ENCODE results near the gene IPO11.

IPO11 gene

DNA sequence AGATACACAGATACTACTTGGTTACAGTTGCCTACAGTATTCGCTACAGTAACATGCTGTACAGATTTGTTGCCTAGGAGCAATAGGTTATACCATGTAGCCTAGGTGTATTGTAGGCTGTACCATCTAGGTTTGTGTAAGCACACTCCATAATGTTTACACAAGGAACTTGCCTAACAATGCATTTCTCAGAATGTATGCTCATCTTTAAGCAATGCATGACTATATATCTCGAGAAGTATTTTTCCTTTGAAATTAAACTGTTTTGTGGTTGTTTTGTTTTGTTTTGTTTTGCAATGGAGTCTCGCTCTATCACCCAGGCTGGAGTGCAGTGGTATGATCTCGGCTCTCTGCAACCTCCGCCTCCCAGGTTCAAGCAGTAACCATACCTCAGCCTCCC is 191.4 kb downstream of the IPO11 start:
- H3K4me3 ChIP-seq = no peak overlapping the region
- TF ChIP-seq, protein P1, sequence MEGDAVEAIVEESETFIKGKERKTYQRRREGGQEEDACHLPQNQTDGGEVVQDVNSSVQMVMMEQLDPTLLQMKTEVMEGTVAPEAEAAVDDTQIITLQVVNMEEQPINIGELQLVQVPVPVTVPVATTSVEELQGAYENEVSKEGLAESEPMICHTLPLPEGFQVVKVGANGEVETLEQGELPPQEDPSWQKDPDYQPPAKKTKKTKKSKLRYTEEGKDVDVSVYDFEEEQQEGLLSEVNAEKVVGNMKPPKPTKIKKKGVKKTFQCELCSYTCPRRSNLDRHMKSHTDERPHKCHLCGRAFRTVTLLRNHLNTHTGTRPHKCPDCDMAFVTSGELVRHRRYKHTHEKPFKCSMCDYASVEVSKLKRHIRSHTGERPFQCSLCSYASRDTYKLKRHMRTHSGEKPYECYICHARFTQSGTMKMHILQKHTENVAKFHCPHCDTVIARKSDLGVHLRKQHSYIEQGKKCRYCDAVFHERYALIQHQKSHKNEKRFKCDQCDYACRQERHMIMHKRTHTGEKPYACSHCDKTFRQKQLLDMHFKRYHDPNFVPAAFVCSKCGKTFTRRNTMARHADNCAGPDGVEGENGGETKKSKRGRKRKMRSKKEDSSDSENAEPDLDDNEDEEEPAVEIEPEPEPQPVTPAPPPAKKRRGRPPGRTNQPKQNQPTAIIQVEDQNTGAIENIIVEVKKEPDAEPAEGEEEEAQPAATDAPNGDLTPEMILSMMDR (IDR thresholded peaks at IDR 0.05) = no peak
- DNase-seq = no peak

GRCh38 chr5:62605638-62606037 is 193.1 kb downstream of the IPO11 start:
- no peak overlapping the region for H3K27ac ChIP-seq
- H3K27me3 ChIP-seq = no peaks in the 10 kb centered on the region
- peaks cover 4 to 25% (median 12%) of the 10 kb centered on the region in 3 donors for H3K36me3 ChIP-seq
- H3K4me1 ChIP-seq = no peaks in the 10 kb centered on the region
- intact Hi-C loops (cut with DNase I; ENCODE audit: low total_unique reads) = no loop called here
- TF ChIP-seq, protein P1 (IDR thresholded peaks at IDR 0.05) = no peak
- DNase-seq = no peak
- H3K4me3 ChIP-seq = no peak overlapping the region
- no peaks in the 10 kb centered on the region for H3K9me3 ChIP-seq

More for the DNA sequence above, 191.4 kb downstream of the IPO11 start:
- H3K27ac ChIP-seq = no peak overlapping the region
- intact Hi-C loops (cut with DNase I; ENCODE audit: low total_unique reads) = no loop called here
- peaks cover 2 to 25% (median 4%) of the 10 kb centered on the region in 3 donors for H3K36me3 ChIP-seq
- H3K9me3 ChIP-seq = no peaks in the 10 kb centered on the region
- H3K27me3 ChIP-seq = no peaks in the 10 kb centered on the region
- no peaks in the 10 kb centered on the region for H3K4me1 ChIP-seq

- TF ChIP-seq, protein P1 (IDR thresholded peaks at IDR 0.05) = no peak
- peaks cover 4 to 25% (median 12%) of the 10 kb centered on the region in 3 donors for H3K36me3 ChIP-seq
- DNase-seq = no peak
- no peaks in the 10 kb centered on the region for H3K27me3 ChIP-seq
- no peaks in the 10 kb centered on the region for H3K9me3 ChIP-seq
- intact Hi-C loops (cut with DNase I; ENCODE audit: low total_unique reads) = no loop called here
- H3K27ac ChIP-seq = no peak overlapping the region
- H3K4me3 ChIP-seq = no peak overlapping the region
- H3K4me1 ChIP-seq = no peaks in the 10 kb centered on the region
Measured at GRCh38 chr5:62606878-62607277, 194.3 kb downstream of the IPO11 start.

GRCh38 chr5:62607615-62608014 is 195.1 kb downstream of the IPO11 start:
- H3K9me3 ChIP-seq = no peaks in the 10 kb centered on the region
- intact Hi-C loops (cut with DNase I; ENCODE audit: low total_unique reads) = no loop called here
- no peaks in the 10 kb centered on the region for H3K27me3 ChIP-seq
- H3K36me3 ChIP-seq = peaks cover 4 to 19% (median 12%) of the 10 kb centered on the region in 3 donors
- H3K27ac ChIP-seq = no peak overlapping the region
- H3K4me1 ChIP-seq = no peaks in the 10 kb centered on the region
- TF ChIP-seq, protein P1 (IDR thresholded peaks at IDR 0.05) = no peak
- DNase-seq = no peak
- H3K4me3 ChIP-seq = no peak overlapping the region

DNA sequence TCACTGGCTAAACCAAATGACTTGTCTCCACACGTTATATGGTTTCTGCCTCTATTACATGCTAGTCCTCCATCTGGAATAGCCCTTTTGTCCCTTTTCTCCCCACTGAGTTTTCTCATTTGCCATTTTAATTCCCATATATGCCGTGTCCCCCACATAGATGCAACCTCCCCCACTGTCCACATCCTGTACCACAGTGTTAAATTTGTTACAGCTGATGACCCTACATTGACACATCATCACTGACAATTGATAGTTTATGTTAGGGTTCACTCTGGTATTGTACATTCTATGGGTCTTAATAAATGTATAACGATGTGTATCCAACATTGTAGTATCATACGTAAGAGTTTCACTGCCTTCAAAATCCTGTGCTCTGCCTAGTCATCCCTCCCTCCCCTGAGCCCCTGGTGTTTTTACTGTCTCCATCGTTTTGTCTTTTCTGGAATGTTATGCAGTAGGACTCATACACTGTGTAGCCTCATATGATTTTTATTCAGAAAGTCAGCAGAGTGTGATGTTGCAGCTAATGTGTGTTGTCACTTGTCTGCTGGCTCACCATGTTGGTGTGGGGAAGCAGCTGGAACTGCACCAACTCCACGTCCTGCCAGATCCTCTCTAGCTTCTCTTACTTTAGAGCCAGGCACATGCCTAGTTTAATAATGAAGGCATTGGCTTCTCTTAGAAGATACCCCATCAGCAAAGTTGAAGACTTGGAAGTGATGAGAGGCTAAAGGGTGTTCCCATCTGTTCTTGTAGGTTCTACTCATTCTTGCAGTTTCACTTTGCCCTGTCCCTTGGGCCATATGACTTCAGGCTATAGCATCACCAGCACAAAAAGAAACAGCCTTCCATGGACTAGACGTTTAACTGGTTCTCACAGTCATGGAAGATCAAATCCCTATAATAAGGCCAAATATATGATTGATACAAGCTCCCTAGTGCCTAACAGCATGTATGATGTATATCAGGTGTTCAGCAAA is 196.3 kb downstream of the IPO11 start:
- Histone ChIP-seq H3K27me3 (no peaks in the 10 kb centered on the region), H3K27ac (no peak overlapping the region), H3K36me3 (peaks cover 4 to 12% (median 8%) of the 10 kb centered on the region in 3 donors), H3K4me3 (no peak overlapping the region), H3K4me1 (no peaks in the 10 kb centered on the region), H3K9me3 (no peaks in the 10 kb centered on the region)
- DNase-seq = no peak
- TF ChIP-seq, protein P1 (IDR thresholded peaks at IDR 0.05) = no peak
- intact Hi-C loops (cut with DNase I; ENCODE audit: low total_unique reads) = no loop called here

Measured in tibial artery (tissue), 4 donors.